HEK293T (cell line): ENCODE measurements around the gene PPARA.

ENCODE experiments used
- CTCF ChIA-PET: fragments of 350-600 bp; formaldehyde crosslinking; extraction: SDS; loops from one replicate; lab custom pipeline; 2021; ENCODE audit warnings: antibody characterized with exemption, inconsistent platforms; lab: Yijun Ruan, JAX
- POLR2A ChIA-PET: fragments of 350-600 bp; formaldehyde crosslinking; extraction: SDS; loops from one replicate; lab custom pipeline; 2020; ENCODE audit warnings: antibody characterized with exemption, inconsistent platforms; lab: Yijun Ruan, JAX
- DNase-seq: peaks from one replicate; pipeline ENCODE4 v3.0.0; 2012; ENCODE audit warnings: mixed read lengths; ENCODE audit errors: extremely low spot score
- ARNT ChIP-seq: fragments of 450-650 bp; IDR thresholded peaks from 2 replicates; pipeline ENCODE4 v1.6.1; 2017; ENCODE audit warnings: mild to moderate bottlenecking
- BHLHE40 ChIP-seq: fragments of 450-650 bp; IDR thresholded peaks from 2 replicates; pipeline ENCODE4 v1.6.1; 2016; ENCODE audit warnings: mild to moderate bottlenecking, moderate library complexity, borderline replicate concordance
- CTBP1 ChIP-seq: fragments of 450-650 bp; IDR thresholded peaks from 2 replicates; pipeline ENCODE4 v1.6.1; 2016; ENCODE audit warnings: borderline replicate concordance
- ELF4 ChIP-seq: fragments of 450-650 bp; IDR thresholded peaks from 2 replicates; pipeline ENCODE4 v1.6.1; 2017; ENCODE audit warnings: antibody characterized with exemption
- FOXA1 ChIP-seq: fragments of 450-650 bp; IDR thresholded peaks from 2 replicates; pipeline ENCODE4 v1.6.1; 2016; ENCODE audit warnings: mild to moderate bottlenecking
- FOXK2 ChIP-seq: fragments of 450-650 bp; IDR thresholded peaks from 2 replicates; pipeline ENCODE4 v1.6.1; 2016; ENCODE audit warnings: mild to moderate bottlenecking
- FOXM1 ChIP-seq: fragments of 450-650 bp; IDR thresholded peaks from 2 replicates; pipeline ENCODE4 v1.6.1; 2017; ENCODE audit warnings: mild to moderate bottlenecking, borderline replicate concordance
- HDGF ChIP-seq: fragments of 450-650 bp; IDR thresholded peaks from 2 replicates; pipeline ENCODE4 v1.6.1; 2017; ENCODE audit warnings: antibody characterized with exemption, borderline replicate concordance
- L3MBTL2 ChIP-seq: fragments of 450-650 bp; conservative IDR thresholded peaks from 2 replicates; pipeline ENCODE4 v1.6.1; 2016; ENCODE audit warnings: mild to moderate bottlenecking
- LEF1 ChIP-seq: fragments of 450-650 bp; IDR thresholded peaks from 2 replicates; pipeline ENCODE4 v1.6.1; 2017; ENCODE audit warnings: mild to moderate bottlenecking, borderline replicate concordance
- NFRKB ChIP-seq: fragments of 450-650 bp; IDR thresholded peaks from 2 replicates; pipeline ENCODE4 v1.6.1; 2016; ENCODE audit warnings: mild to moderate bottlenecking, moderate library complexity
- SP1 ChIP-seq: fragments of 450-650 bp; IDR thresholded peaks from 2 replicates; pipeline ENCODE4 v1.6.1; 2017
- SUZ12 ChIP-seq: fragments of 450-650 bp; IDR thresholded peaks from 2 replicates; pipeline ENCODE4 v1.6.1; 2016; ENCODE audit warnings: mild to moderate bottlenecking
- TARDBP ChIP-seq: fragments of 450-650 bp; IDR thresholded peaks from 2 replicates; pipeline ENCODE4 v1.6.1; 2016
- ZNF384 ChIP-seq: fragments of 450-650 bp; IDR thresholded peaks from 2 replicates; pipeline ENCODE4 v1.6.1; 2016
- TF ChIP-seq, protein P1 (sequence below): fragments of 450-650 bp; IDR thresholded peaks from 2 replicates; pipeline ENCODE4 v1.6.1; 2016

PPARA gene

GRCh38 chr22:46113110-46113909, 37.0 kb upstream of the PPARA start:
- TF ChIP-seq FOXK2 (no peak), L3MBTL2 (no peak), SP1 (no peak), SUZ12 (no peak), BHLHE40 (no peak), ARNT (no peak), NFRKB (no peak), TARDBP (no peak)
- no peak for DNase-seq
- ChIA-PET CTCF (interaction anchor here (9.3 kb wide), 1 partner anchor 107 kb away, joined by 113 read pairs; no protein-coding TSS in a partner anchor), POLR2A (interaction anchor here (0.8 to 1.8 kb wide), 2 partner anchors 100 to 117 kb away, joined by 3 to 7 read pairs; no protein-coding TSS in a partner anchor)

GRCh38 chr22:46113910-46114517, 36.3 kb upstream of the PPARA start:
- TF ChIP-seq BHLHE40 (no peak), TARDBP (no peak), CTBP1 (no peak), FOXM1 (no peak), FOXA1 (no peak), FOXK2 (no peak), ARNT (no peak), SUZ12 (no peak), NFRKB (no peak), ZNF384 (no peak), L3MBTL2 (no peak), ELF4 (no peak), LEF1 (no peak), SP1 (no peak), HDGF (no peak)
- TF ChIP-seq, protein P1, sequence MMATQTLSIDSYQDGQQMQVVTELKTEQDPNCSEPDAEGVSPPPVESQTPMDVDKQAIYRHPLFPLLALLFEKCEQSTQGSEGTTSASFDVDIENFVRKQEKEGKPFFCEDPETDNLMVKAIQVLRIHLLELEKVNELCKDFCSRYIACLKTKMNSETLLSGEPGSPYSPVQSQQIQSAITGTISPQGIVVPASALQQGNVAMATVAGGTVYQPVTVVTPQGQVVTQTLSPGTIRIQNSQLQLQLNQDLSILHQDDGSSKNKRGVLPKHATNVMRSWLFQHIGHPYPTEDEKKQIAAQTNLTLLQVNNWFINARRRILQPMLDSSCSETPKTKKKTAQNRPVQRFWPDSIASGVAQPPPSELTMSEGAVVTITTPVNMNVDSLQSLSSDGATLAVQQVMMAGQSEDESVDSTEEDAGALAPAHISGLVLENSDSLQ: no peak
- ChIA-PET POLR2A (interaction anchor here (0.8 to 1.8 kb wide), 2 partner anchors 100 to 118 kb away, joined by 3 to 7 read pairs; no protein-coding TSS in a partner anchor), CTCF (interaction anchor here (9.3 kb wide), 1 partner anchor 107 kb away, joined by 113 read pairs; no protein-coding TSS in a partner anchor)
- DNase-seq: no peak

GRCh38 chr22:46114518-46115387, 35.6 kb upstream of the PPARA start:
- CTCF ChIA-PET: interaction anchor here (2.8 to 9.3 kb wide), 2 partner anchors 108 to 119 kb away, joined by 22 to 113 read pairs; no protein-coding TSS in a partner anchor

DNA sequence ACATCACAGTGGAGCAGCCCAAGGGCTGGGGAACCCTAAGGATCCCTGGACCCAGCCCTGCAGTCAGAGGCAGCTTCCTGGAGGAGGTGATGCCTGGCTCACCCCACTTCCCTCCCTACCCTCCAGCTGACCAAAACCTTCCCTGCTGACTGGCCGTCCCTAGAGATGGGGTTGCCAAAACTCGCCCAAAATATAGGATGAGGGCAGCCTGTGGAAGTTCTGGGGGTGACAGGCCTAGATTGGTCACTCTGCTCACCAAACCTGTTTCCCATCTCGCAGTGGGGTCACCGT, 35.0 kb upstream of the PPARA start:
- no peak for DNase-seq
- ChIA-PET POLR2A (interaction anchor here (3.3 kb wide), 1 partner anchor 108 kb away, joined by 18 read pairs; no protein-coding TSS in a partner anchor), CTCF (interaction anchor here (2.8 to 9.3 kb wide), 2 partner anchors 109 to 120 kb away, joined by 22 to 113 read pairs; no protein-coding TSS in a partner anchor)
- TF ChIP-seq FOXM1 (no peak), TARDBP (no peak), SUZ12 (no peak), FOXK2 (no peak), SP1 (no peak), ZNF384 (no peak), CTBP1 (no peak), ARNT (no peak), LEF1 (no peak), L3MBTL2 (no peak), ELF4 (no peak), BHLHE40 (no peak), HDGF (no peak), NFRKB (no peak), FOXA1 (no peak)
- TF ChIP-seq, protein P1: no peak

More at GRCh38 chr22:46114518-46115387, 35.6 kb upstream of the PPARA start:
- no peak for DNase-seq
- POLR2A ChIA-PET: interaction anchor here (0.8 to 3.3 kb wide), 3 partner anchors 101 to 119 kb away, joined by 3 to 18 read pairs (median 7); no protein-coding TSS in a partner anchor
- TF ChIP-seq ELF4 (no peak), HDGF (no peak), SUZ12 (no peak)

DNA sequence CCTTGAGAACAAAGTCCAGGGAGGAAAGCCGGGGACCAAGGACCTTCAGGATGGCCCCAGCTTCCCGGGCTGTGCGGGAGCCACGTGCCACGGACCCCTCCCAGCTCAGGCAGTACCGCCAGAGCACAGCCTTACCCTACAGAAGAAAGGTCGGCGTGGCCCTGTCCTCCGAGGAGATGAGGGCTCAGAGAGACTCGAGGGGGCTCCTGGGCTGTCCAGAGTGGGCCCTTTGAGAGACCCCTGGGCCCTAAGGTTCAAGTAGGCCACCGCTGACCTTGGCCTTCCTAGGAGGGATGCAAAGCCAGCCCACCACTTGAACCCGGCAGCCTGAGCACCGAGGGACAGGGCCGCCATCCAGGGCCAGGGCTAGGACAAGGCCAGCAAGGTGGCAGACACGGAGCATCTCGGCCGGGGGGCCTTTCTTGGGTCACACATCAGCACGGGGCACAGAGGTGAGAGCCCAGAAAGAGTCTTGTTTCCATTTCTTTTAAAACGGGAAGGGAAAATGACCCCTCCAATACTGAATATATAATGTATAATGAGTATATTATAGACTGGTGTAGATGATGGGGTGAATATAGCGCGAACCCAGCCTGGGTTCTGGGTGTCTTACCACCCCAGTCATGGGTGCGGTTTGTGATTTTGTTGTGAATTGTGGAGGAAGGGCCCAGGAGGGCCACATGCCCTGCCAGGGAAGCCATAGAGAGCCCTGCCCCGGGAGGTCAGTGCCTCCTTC, 34.4 kb upstream of the PPARA start:
- ChIA-PET POLR2A (interaction anchor here (1.2 to 3.3 kb wide), 2 partner anchors 45 to 109 kb away, joined by 3 to 18 read pairs; no protein-coding TSS in a partner anchor), CTCF (interaction anchor here (1.4 to 9.3 kb wide), 3 partner anchors 109 to 121 kb away, joined by 6 to 113 read pairs (median 22); no protein-coding TSS in a partner anchor)

More for the DNA sequence above, 34.4 kb upstream of the PPARA start:
- TF ChIP-seq SUZ12 (no peak), NFRKB (no peak), ARNT (no peak), HDGF (no peak), ZNF384 (no peak), BHLHE40 (no peak), SP1 (no peak), FOXA1 (no peak), LEF1 (no peak), ELF4 (no peak), FOXK2 (no peak), TARDBP (no peak), CTBP1 (no peak), L3MBTL2 (no peak), FOXM1 (no peak)
- TF ChIP-seq, protein P1: no peak
- DNase-seq: no peak
